Testis (tissue), 3 donors: Measurements from ENCODE around the gene PIAS4. TPM values are rescaled to one million over a fixed set of nuclear protein-coding genes. Genes with fewer than 3 reads are reported as not detected.
A peak's percentile ranks its signal among the peaks of the same experiment; 100 is the strongest.

ENCODE experiments used
- DNase-seq: peaks from one replicate; pipeline ENCODE4 v3.0.0-alpha.2; 2019
- H3K27ac ChIP-seq, 2 donors: fragments of 200-600 bp; sonication (generic); one replicate each; pipeline ENCODE4 v1.5.1; 2019
- H3K27me3 ChIP-seq: fragments of 200-600 bp; sonication (generic); one replicate; pipeline ENCODE4 v1.5.1; 2019
- H3K36me3 ChIP-seq: fragments of 200-600 bp; sonication (generic); one replicate; pipeline ENCODE4 v1.5.1; 2017; ENCODE audit warnings: low read depth; ENCODE audit errors: missing control alignments
- H3K4me1 ChIP-seq: fragments of 200-600 bp; sonication (generic); one replicate; pipeline ENCODE4 v1.5.1; 2019
- H3K4me3 ChIP-seq, 2 donors: fragments of 200-600 bp; sonication (generic); one replicate each; pipeline ENCODE4 v1.5.1; 2017 to 2019
- H3K9me3 ChIP-seq: fragments of 200-600 bp; sonication (generic); one replicate; pipeline ENCODE4 v1.5.1; 2017
- POLR2A ChIP-seq: fragments of 450-650 bp; IDR thresholded peaks from one replicate; pipeline ENCODE4 v1.6.1; 2017; ENCODE audit warnings: antibody characterized with exemption, mild to moderate bottlenecking, moderate library complexity
- WGBS, 2 donors: methylation state at CpG; one replicate each; pipeline ENCODE4 v1.1.5; 2018; 5-methylcytosine and 5-hydroxymethylcytosine counted together
- intact Hi-C: fragments of 100-400 bp; cut with DNase I; formaldehyde crosslinking; loops from one replicate; pipeline ENCODE4 v1.15.1; 2023; ENCODE audit warnings: low total_unique reads
- polyA plus RNA-seq: library from polyadenylated mRNA; stranded (reverse); fragments of 350-450 nt; fragmentation: Illumina TruSeq; extraction: RNeasy Lipid Tissue Mini Kit (QIAGEN cat#74804); gene quantifications from one replicate; pipeline ENCODE4 v1.2.3, GENCODE V29; 2014; ENCODE audit warnings: low read depth, low replicate concordance; ENCODE audit not compliant: insufficient read depth
- total RNA-seq, 2 donors: library from RNA; depleted of rRNA; stranded (reverse); fragments of >200 nt; gene quantifications; one replicate each; pipeline ENCODE4 v1.2.3, GENCODE V29; 2016
- TF ChIP-seq, protein P1 (sequence below), 3 experiments: fragments of 450-650 bp in 2 of 3; fragments of 200-600 bp in 1 of 3; sonication (generic) in 1 of 3; IDR thresholded peaks; one replicate each; pipeline ENCODE4 v1.5.1; 2016 to 2019; ENCODE audit warnings: antibody characterized with exemption in 3 of 3, mild to moderate bottlenecking in 2 of 3, moderate library complexity in 1 of 3

Gene PIAS4
- total and polyA plus RNA-seq, 3 donors from 2014 or later = 89.1 to 142 (median 94.5) TPM

DNA sequence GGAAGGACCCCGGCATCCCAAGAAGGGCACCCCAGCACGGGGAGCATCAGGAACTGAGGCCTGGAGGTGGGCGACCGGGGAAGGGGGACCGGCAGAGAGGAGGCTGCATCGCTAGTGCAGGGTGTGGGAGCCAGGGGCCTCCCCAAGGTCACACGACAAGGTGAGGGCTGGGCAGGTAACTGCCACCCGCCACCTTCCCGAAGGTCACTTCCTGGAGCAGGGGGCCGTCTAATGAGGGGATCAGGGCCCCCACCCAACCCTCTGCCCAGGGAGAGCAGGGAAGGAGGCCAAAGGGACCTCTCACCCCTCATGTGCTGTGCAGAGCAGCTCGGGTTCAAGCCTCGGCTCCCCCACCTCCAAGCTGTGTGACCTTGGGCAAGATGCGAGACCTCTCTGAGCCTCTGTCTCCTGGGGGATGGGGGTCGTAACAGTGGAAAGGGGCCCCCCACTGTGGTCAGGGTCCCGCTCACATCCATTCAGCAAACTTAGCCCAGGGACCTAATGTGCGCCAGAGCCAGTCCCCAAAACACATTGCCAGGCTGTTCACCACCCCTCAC, 53.2 kb downstream of the PIAS4 start:
- DNase-seq = no peak
- intact Hi-C loops = no loop called here
- H3K4me3 ChIP-seq = no peak overlapping the region

GRCh38 chr19:4061178-4061682, 53.7 kb downstream of the PIAS4 start:
- Histone ChIP-seq H3K9me3 (no peaks in the 10 kb centered on the region), H3K36me3 (no peaks in the 10 kb centered on the region), H3K27ac (peak overlapping the region; percentile 95 to 98), H3K27me3 (no peaks in the 10 kb centered on the region), H3K4me3 (no peak overlapping the region), H3K4me1 (peaks cover 63% of the 10 kb centered on the region)
- peak; percentile 65 for DNase-seq
- no peak for TF ChIP-seq POLR2A
- TF ChIP-seq, protein P1, sequence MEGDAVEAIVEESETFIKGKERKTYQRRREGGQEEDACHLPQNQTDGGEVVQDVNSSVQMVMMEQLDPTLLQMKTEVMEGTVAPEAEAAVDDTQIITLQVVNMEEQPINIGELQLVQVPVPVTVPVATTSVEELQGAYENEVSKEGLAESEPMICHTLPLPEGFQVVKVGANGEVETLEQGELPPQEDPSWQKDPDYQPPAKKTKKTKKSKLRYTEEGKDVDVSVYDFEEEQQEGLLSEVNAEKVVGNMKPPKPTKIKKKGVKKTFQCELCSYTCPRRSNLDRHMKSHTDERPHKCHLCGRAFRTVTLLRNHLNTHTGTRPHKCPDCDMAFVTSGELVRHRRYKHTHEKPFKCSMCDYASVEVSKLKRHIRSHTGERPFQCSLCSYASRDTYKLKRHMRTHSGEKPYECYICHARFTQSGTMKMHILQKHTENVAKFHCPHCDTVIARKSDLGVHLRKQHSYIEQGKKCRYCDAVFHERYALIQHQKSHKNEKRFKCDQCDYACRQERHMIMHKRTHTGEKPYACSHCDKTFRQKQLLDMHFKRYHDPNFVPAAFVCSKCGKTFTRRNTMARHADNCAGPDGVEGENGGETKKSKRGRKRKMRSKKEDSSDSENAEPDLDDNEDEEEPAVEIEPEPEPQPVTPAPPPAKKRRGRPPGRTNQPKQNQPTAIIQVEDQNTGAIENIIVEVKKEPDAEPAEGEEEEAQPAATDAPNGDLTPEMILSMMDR (IDR thresholded peaks at IDR 0.05) = no peak
- WGBS, 2 donors = 43 to 44% methylated on average over 8 to 15 of the region's 23 CpGs
- intact Hi-C loops = no loop called here

More for the DNA sequence above, 53.2 kb downstream of the PIAS4 start:
- Histone ChIP-seq H3K4me1 (peaks cover 63% of the 10 kb centered on the region), H3K27ac (peak overlapping the region; percentile 95 to 98), H3K27me3 (no peaks in the 10 kb centered on the region), H3K9me3 (no peaks in the 10 kb centered on the region), H3K36me3 (no peaks in the 10 kb centered on the region)
- 52 to 73% methylated on average over 3 to 16 of the region's 16 CpGs for WGBS, 2 donors
- TF ChIP-seq, protein P1 (IDR thresholded peaks at IDR 0.05) = no peak
- no peak for TF ChIP-seq POLR2A

- Histone ChIP-seq H3K4me1 (peaks cover 63% of the 10 kb centered on the region), H3K27me3 (no peaks in the 10 kb centered on the region), H3K36me3 (no peaks in the 10 kb centered on the region), H3K9me3 (no peaks in the 10 kb centered on the region), H3K4me3 (no peak overlapping the region), H3K27ac (peak overlapping the region; percentile 95 to 98)
- intact Hi-C loops = no loop called here
- 44 to 46% methylated on average over 3 to 29 of the region's 29 CpGs for WGBS, 2 donors
- no peak for DNase-seq
- TF ChIP-seq, protein P1 (IDR thresholded peaks at IDR 0.05) = no peak
- no peak for TF ChIP-seq POLR2A
Measured at GRCh38 chr19:4061683-4062418, 54.3 kb downstream of the PIAS4 start.

DNA sequence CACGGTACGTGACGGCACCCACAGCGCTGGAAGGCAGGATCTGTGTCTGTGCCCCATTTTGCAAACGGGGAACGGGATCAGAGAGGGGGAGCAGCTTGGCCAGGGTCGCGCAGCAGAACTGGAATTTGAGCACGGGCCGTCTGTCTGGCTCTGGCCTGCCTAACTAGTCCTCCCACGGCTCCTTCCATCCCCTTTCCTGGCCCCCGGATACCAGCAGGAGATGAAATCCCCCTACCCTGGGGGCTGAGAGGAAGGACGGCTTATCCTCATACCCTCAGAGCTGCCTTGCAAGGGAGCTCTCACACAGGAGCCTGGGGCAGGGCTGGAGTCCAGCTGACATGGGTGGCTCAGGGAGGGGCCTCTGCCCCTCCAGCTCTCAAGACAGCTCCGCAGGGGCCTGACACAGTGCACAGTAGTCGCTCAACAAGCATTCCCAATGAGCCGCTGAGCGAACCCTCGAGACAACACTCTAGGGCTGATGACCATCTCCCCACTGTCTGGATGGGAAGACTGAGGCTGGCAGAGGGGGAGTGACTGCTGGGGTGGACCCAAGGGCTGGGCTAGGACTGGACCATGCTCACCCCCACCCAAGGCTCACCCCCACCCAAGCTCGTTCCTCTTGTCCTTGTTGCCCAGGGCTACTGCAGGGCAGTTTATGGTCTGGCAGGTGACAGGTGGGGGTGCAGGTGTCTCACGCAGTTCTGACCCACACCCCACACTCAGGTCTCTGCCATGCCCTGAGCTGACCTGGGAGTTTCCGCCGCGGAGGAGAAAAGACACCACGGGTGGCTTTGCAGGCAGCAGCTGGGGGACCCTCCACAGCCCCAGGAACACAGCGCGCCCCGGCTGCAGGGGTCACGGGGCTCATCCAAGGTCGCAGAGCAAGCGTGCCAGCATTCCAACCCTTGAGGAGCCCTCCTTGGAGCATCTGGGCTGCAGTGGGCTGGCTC, 55.2 kb downstream of the PIAS4 start:
- TF ChIP-seq POLR2A = no peak
- TF ChIP-seq, protein P1 (IDR thresholded peaks at IDR 0.05) = no peak
- no peaks in the 10 kb centered on the region for H3K9me3 ChIP-seq
- peaks cover 64% of the 10 kb centered on the region for H3K4me1 ChIP-seq
- DNase-seq = no peak
- no peak overlapping the region for H3K4me3 ChIP-seq
- H3K36me3 ChIP-seq = no peaks in the 10 kb centered on the region
- intact Hi-C loops = no loop called here
- peak overlapping the region; percentile 95 to 98 for H3K27ac ChIP-seq
- no peaks in the 10 kb centered on the region for H3K27me3 ChIP-seq
- WGBS, 2 donors = 17 to 51% methylated on average over 1 to 29 of the region's 30 CpGs
